ENCODE results near the gene CFAP210.

- TF ChIP-seq CTCF (IDR thresholded peaks at IDR 0.05) (no peak), POLR2A (IDR thresholded peaks at IDR 0.05) (no peak)
Observed at GRCh38 chr2:169729274-169729605, 35.0 kb upstream of the CFAP210 start.
